Neuronal stem cell (in vitro differentiated cells): ENCODE results near the gene OR6Q1.

Experiments
- DNase-seq: peaks from one replicate; pipeline ENCODE4 v3.0.0-alpha.2; 2013; ENCODE audit warnings: low spot score
- H2AFZ ChIP-seq: one replicate; pipeline ENCODE4 v1.6.1; 2013; ENCODE audit warnings: mild to moderate bottlenecking, low read length, inconsistent platforms
- H2AK5ac ChIP-seq: 2 replicates; pipeline ENCODE4 v1.6.1; 2013; ENCODE audit warnings: low read depth, mild to moderate bottlenecking, inconsistent platforms, low read length, moderate library complexity, mixed read lengths
- H2BK120ac ChIP-seq: 2 replicates; pipeline ENCODE4 v1.6.1; 2013; ENCODE audit warnings: low read depth, mild to moderate bottlenecking, inconsistent platforms, low read length, moderate library complexity, mixed read lengths
- H2BK12ac ChIP-seq: one replicate; pipeline ENCODE4 v1.6.1; 2013; ENCODE audit warnings: low read length, inconsistent platforms
- H2BK15ac ChIP-seq: 2 replicates; pipeline ENCODE4 v1.6.1; 2013; ENCODE audit warnings: mild to moderate bottlenecking, low read length, inconsistent platforms, mixed read lengths
- H2BK5ac ChIP-seq: one replicate; pipeline ENCODE4 v1.6.1; 2013; ENCODE audit warnings: inconsistent platforms, mild to moderate bottlenecking, low read length, moderate library complexity
- H3K14ac ChIP-seq: one replicate; pipeline ENCODE4 v1.6.1; 2013; ENCODE audit warnings: low read length, inconsistent platforms
- H3K18ac ChIP-seq: 2 replicates; pipeline ENCODE4 v1.6.1; 2013; ENCODE audit warnings: low read length, inconsistent platforms
- H3K23ac ChIP-seq: 2 replicates; pipeline ENCODE4 v1.6.1; 2013; ENCODE audit warnings: low read depth, mild to moderate bottlenecking, mixed read lengths, low read length, inconsistent platforms; ENCODE audit not compliant: poor library complexity
- H3K27ac ChIP-seq: replicated peaks from 3 replicates; pipeline ENCODE4 v1.5.1; 2013; ENCODE audit warnings: low read length, inconsistent platforms
- H3K27me3 ChIP-seq, 3 experiments: 2 replicates each; pipeline ENCODE4 v1.6.1; 2013; ENCODE audit warnings: low read length in 3 of 3, mild to moderate bottlenecking in 2 of 3, inconsistent platforms in 1 of 3, low read depth in 1 of 3, mixed read lengths in 1 of 3, moderate library complexity in 1 of 3; ENCODE audit not compliant: control insufficient read depth in 3 of 3, insufficient read depth in 3 of 3
- H3K36me3 ChIP-seq, 2 donors: replicated peaks in 1 of 2; 2 replicates each; pipeline ENCODE4 v1.6.1; 2013; ENCODE audit warnings: low read length in 2 of 2; ENCODE audit not compliant: control insufficient read depth in 2 of 2, insufficient read depth in 2 of 2
- H3K4ac ChIP-seq: 2 replicates; pipeline ENCODE4 v1.6.1; 2013; ENCODE audit warnings: inconsistent platforms, mild to moderate bottlenecking, low read length, moderate library complexity
- H3K4me1 ChIP-seq, 2 donors: 1 replicate in 1 of 2; 2 replicates in 1 of 2; pipeline ENCODE4 v1.6.1; 2013; ENCODE audit warnings: low read length in 2 of 2, low read depth in 1 of 2; ENCODE audit not compliant: control insufficient read depth in 2 of 2, insufficient read depth in 1 of 2
- H3K4me2 ChIP-seq: one replicate; pipeline ENCODE4 v1.6.1; 2013; ENCODE audit warnings: mild to moderate bottlenecking, low read length, inconsistent platforms; ENCODE audit not compliant: insufficient read depth, poor library complexity, severe bottlenecking
- H3K4me3 ChIP-seq, 2 donors: 2 replicates each; pipeline ENCODE4 v1.5.1; 2013; ENCODE audit warnings: low read length in 2 of 2, mild to moderate bottlenecking in 2 of 2, inconsistent platforms in 1 of 2, moderate library complexity in 1 of 2
- H3K79me1 ChIP-seq: one replicate; pipeline ENCODE4 v1.6.1; 2013; ENCODE audit warnings: low read depth, mild to moderate bottlenecking, inconsistent platforms, low read length, moderate library complexity
- H3K9ac ChIP-seq: one replicate; pipeline ENCODE4 v1.6.1; 2013; ENCODE audit warnings: mild to moderate bottlenecking, low read depth, low read length, inconsistent platforms; ENCODE audit not compliant: poor library complexity
- H3K9me3 ChIP-seq, 2 donors: replicated peaks in 1 of 2; 2 replicates each; pipeline versions ENCODE3 to v1.6.1; 2013; ENCODE audit warnings: low read length in 2 of 2, mild to moderate bottlenecking in 2 of 2, inconsistent platforms in 1 of 2, low read depth in 1 of 2, mixed read lengths in 1 of 2, moderate library complexity in 1 of 2; ENCODE audit not compliant: control insufficient read depth in 2 of 2, insufficient read depth in 1 of 2
- H4K8ac ChIP-seq: one replicate; pipeline ENCODE4 v1.6.1; 2013; ENCODE audit warnings: low read depth, mild to moderate bottlenecking, inconsistent platforms, low read length, moderate library complexity
- H4K91ac ChIP-seq: one replicate; pipeline ENCODE4 v1.6.1; 2013; ENCODE audit warnings: low read length, low read depth, mild to moderate bottlenecking, inconsistent platforms; ENCODE audit not compliant: poor library complexity
- WGBS, 2 donors: extraction: QIAGEN DNeasy Blood & Tissue Kit; methylation state at CpG; one replicate each; pipeline ENCODE4 v1.1.7; 2013; ENCODE audit warnings: missing lambda C conversion rate in 2 of 2, mixed read lengths in 1 of 2; ENCODE audit not compliant: insufficient read length in 2 of 2, insufficient replicate concordance in 1 of 2; ENCODE audit errors: extremely low coverage in 2 of 2; 5-methylcytosine and 5-hydroxymethylcytosine counted together

Gene OR6Q1

GRCh38 chr11:58023435-58023931, 7.3 kb upstream of the OR6Q1 start, which contains the start of gene OR9Q1:
Gene OR9Q1 (plus strand): TSS chr11:58023881. CDS start chr11:58179445, 155,564 bp downstream.
- no peak within 1 kb of the TSS for H3K4ac ChIP-seq
- no peak within 1 kb of the TSS for H4K91ac ChIP-seq
- no peak within 1 kb of the TSS for H3K9ac ChIP-seq
- no peaks in the 10 kb centered on the region for H3K9me3 ChIP-seq
- no peak within 1 kb of the TSS for H2BK5ac ChIP-seq
- no peak within 1 kb of the TSS for H2BK120ac ChIP-seq
- H3K23ac ChIP-seq, result no peak within 1 kb of the TSS
- no peaks in the 10 kb centered on the region for H3K79me1 ChIP-seq
- no peaks in the 10 kb centered on the region for H3K36me3 ChIP-seq
- no peak within 1 kb of the TSS for H3K4me3 ChIP-seq
- peak within 1 kb of the TSS; percentile 4 for H2AFZ ChIP-seq
- H3K27me3 ChIP-seq, result no peaks in the 10 kb centered on the region
- no peak for DNase-seq
- H3K27ac ChIP-seq, result no peak within 1 kb of the TSS
- no peaks in the 10 kb centered on the region for H3K4me1 ChIP-seq
- H2BK12ac ChIP-seq, result no peak within 1 kb of the TSS
- no CpG with 5 or more reads among the region's 5 CpGs for WGBS, 2 donors
- H2BK15ac ChIP-seq, result no peak within 1 kb of the TSS
- no peak within 1 kb of the TSS for H4K8ac ChIP-seq
- H3K4me2 ChIP-seq, result no peak within 1 kb of the TSS
- no peak within 1 kb of the TSS for H3K14ac ChIP-seq
- H3K18ac ChIP-seq, result no peak within 1 kb of the TSS
- no peak within 1 kb of the TSS for H2AK5ac ChIP-seq

GRCh38 chr11:58024601-58025091, 6.1 kb upstream of the OR6Q1 start:
- no peak overlapping the region for H2BK120ac ChIP-seq
- H4K91ac ChIP-seq, result no peak overlapping the region
- H2AK5ac ChIP-seq, result no peak overlapping the region
- no peak overlapping the region for H3K9ac ChIP-seq
- H2AFZ ChIP-seq, result no peak overlapping the region
- no peak overlapping the region for H3K4me3 ChIP-seq
- no peak overlapping the region for H3K23ac ChIP-seq
- no peak overlapping the region for H2BK15ac ChIP-seq
- no peaks in the 10 kb centered on the region for H3K79me1 ChIP-seq
- no peak overlapping the region for H3K4me2 ChIP-seq
- H3K36me3 ChIP-seq, result no peaks in the 10 kb centered on the region
- no peak overlapping the region for H2BK5ac ChIP-seq
- no peak overlapping the region for H3K18ac ChIP-seq
- H3K14ac ChIP-seq, result no peak overlapping the region
- no peak overlapping the region for H2BK12ac ChIP-seq
- no peaks in the 10 kb centered on the region for H3K27me3 ChIP-seq
- H3K4me1 ChIP-seq, result no peaks in the 10 kb centered on the region
- no peak for DNase-seq
- WGBS, 2 donors, result no CpG with 5 or more reads among the region's 8 CpGs
- H4K8ac ChIP-seq, result no peak overlapping the region
- H3K4ac ChIP-seq, result no peak overlapping the region
- no peaks in the 10 kb centered on the region for H3K9me3 ChIP-seq
- no peak overlapping the region for H3K27ac ChIP-seq

GRCh38 chr11:58027341-58027740, 3.4 kb upstream of the OR6Q1 start:
- Histone ChIP-seq H4K8ac (no peak overlapping the region), H3K27ac (no peak overlapping the region), H2AFZ (no peak overlapping the region), H3K4me1 (no peaks in the 10 kb centered on the region), H3K27me3 (no peaks in the 10 kb centered on the region), H4K91ac (no peak overlapping the region), H3K4me2 (no peak overlapping the region), H3K36me3 (no peaks in the 10 kb centered on the region), H3K9ac (no peak overlapping the region), H3K79me1 (no peaks in the 10 kb centered on the region), H3K23ac (no peak overlapping the region), H3K9me3 (no peaks in the 10 kb centered on the region), H3K18ac (no peak overlapping the region), H3K4ac (no peak overlapping the region), H2BK12ac (no peak overlapping the region), H3K14ac (no peak overlapping the region), H3K4me3 (no peak overlapping the region), H2BK120ac (no peak overlapping the region), H2BK5ac (no peak overlapping the region), H2AK5ac (no peak overlapping the region), H2BK15ac (no peak overlapping the region)
- no peak for DNase-seq
- WGBS, 2 donors, result no CpG with 5 or more reads among the region's 4 CpGs

GRCh38 chr11:58028687-58029411, 1.9 kb upstream of the OR6Q1 start:
- Histone ChIP-seq H3K4me2 (no peak overlapping the region), H4K8ac (no peak overlapping the region), H3K23ac (no peak overlapping the region), H3K27ac (no peak overlapping the region), H3K4me1 (no peaks in the 10 kb centered on the region), H3K4ac (no peak overlapping the region), H2BK12ac (no peak overlapping the region), H3K9me3 (no peaks in the 10 kb centered on the region), H3K27me3 (no peaks in the 10 kb centered on the region), H3K79me1 (no peaks in the 10 kb centered on the region), H3K9ac (no peak overlapping the region), H2AFZ (no peak overlapping the region), H2AK5ac (no peak overlapping the region), H3K14ac (no peak overlapping the region), H3K4me3 (no peak overlapping the region), H2BK15ac (no peak overlapping the region), H3K18ac (no peak overlapping the region), H2BK5ac (no peak overlapping the region), H2BK120ac (no peak overlapping the region), H4K91ac (no peak overlapping the region), H3K36me3 (no peaks in the 10 kb centered on the region)
- no CpG with 5 or more reads among the region's 6 CpGs for WGBS, 2 donors
- DNase-seq, result no peak
